Fibroblast of skin of scalp (primary cell): Measurements from ENCODE around the gene HLA-A.

Experiments used
- DNase-seq: peaks from one replicate; pipeline ENCODE4 v3.0.0-alpha.2; 2013

The HLA-A gene

GRCh38 chr6:29935273-29935955 lies 6.9 kb upstream of the HLA-A start:
- DNase-seq: no peak

GRCh38 chr6:29938746-29939508 lies 3.4 kb upstream of the HLA-A start:
- DNase-seq: no peak

DNA sequence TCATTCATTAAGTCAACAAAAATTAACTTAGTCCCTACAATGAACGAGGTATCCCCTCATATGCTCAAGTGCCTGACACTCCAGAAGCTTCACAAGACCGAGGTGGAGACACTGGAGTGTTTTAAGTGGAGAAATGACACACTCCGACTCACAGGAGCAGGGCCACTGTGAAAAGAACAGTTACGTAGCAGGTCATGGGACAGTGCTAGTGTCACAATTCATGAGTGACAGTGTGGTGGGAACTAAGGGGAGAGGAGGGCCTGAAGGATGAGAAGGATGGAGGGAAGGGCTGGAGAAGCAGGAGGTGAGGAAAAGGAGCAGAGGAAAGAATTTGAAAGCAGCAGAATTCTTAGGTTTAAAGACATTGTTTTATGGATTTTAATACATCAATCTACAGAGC lies 1.3 kb upstream of the HLA-A start:
- DNase-seq: no peak

DNA sequence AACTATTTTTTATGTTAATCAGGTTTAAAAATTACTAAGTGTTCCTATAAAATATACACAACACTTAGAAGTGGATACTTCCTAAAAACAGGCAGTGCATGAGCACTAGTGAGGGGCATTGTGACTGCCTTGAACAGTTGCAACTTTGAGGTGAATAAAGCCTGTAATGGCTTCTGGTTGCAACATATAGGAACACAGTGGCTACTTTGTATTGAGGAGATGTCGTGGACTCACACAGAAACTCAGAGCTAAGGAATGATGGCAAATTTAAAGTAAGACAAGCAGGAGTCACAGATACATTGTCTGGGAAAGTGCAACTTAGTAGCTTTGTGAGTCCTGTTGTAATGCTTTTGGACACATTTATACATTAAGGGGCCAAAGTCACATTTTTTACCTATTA lies 861 bp upstream of the HLA-A start:
- DNase-seq: peak; percentile 8

- no peak for DNase-seq
Observed at GRCh38 chr6:29941916-29942274, 437 bp upstream of the HLA-A start.

- DNase-seq: no peak
Observed at GRCh38 chr6:29943053-29943966, 978 bp downstream of the HLA-A start.

GRCh38 chr6:29945281-29945820 lies 3.0 kb downstream of the HLA-A start:
- DNase-seq: no peak

DNA sequence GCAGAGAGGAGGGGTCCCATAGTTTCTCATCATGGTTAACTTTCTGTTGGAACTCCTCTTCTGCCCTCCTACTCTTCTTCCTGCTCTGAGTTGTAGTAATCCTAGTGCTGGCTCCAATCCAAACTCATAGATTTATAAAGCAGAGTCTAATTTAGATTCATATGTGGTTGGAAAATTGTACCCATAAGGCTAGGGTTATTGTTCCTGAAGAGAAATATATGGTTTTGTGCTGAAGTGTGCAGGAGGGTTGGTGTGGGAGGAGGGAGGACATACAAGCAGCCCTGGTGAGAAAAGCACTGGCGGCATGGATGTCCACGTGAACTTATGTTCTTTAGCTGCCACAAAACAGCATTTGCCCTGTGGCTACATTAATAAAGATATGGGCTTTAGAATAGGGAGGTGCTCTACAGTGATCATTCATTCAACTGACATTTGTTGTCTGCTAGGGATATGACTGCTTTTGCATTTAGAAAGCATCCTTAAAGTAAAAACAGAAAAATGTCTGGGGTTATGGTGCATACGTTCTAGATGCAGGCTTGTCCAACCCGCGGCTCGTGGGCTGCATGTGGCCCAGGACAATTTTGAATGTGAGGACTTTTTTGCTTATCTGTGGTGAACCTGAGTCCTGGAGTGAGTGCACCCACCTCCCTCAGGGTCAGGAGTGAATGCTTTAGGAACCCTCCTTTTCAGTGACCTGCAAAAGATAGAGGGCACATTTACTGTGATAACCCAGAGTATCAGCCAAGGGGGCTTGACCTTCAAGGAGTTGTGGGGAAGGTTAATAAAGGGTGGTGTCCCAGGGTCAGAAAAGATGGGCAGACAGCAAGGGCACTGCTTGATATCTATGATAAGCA lies 4.1 kb downstream of the HLA-A start:
- DNase-seq: no peak

DNA sequence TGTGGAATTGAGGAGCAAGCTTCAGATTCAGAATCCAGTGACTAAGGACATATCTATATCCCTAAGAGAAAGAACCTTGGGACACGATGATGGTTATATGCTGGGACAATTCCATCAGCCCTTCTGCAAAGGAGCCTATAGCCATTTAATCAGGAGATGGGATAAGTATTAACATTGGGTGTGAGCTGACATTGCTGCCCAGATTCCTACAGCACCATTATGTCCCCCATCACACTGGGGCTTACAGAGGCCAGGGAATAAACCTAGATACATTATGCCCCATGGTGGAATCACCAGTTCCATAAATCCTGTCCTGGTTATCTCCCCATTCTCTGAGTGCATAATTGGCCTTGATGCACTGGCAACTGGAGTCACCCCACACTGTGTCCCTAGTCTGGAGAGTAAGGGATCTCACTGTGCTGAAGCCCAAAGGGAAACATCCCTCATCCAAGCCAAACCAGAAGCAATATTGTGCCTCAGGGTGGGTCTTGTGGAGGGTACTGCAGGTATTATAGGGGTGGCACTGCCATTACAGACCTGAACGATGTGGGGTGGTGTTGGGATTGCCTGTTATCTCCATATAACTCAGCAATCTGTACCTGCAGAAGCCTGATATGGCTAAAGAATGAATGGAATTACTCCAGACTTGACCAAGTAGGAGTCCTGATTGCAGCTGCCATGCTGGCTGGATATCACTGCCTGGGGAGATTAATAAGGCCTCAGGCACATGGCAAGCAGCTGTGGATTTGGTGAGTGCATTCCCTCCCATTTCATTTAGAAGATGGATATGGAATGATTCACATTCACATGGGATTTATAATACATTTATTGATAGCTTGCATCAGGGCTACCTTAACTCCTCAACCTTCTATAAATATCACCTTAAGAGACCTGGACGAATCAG lies 5.0 kb downstream of the HLA-A start:
- no peak for DNase-seq

- DNase-seq: no peak
Observed at GRCh38 chr6:29948277-29948676, 5.9 kb downstream of the HLA-A start.

DNA sequence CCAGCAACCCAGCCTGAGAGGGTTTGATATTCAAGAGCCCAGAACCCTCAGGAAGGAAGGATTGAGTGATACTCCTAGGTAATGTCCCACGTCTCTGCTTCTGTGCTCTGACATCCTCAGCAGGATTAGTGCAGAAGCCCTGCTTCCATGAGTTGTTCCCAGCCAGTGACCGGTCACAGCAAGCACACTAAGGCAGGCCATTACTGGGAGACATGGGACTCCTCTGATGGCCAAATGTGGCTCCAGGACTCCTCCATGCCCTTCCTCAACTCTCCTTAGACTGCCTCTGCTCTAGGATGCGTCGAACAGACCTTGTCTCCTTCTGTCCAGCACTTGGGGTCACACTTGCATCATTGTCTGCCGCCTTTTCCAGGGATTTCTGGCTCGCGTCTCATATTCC lies 7.6 kb downstream of the HLA-A start:
- DNase-seq: no peak

DNA sequence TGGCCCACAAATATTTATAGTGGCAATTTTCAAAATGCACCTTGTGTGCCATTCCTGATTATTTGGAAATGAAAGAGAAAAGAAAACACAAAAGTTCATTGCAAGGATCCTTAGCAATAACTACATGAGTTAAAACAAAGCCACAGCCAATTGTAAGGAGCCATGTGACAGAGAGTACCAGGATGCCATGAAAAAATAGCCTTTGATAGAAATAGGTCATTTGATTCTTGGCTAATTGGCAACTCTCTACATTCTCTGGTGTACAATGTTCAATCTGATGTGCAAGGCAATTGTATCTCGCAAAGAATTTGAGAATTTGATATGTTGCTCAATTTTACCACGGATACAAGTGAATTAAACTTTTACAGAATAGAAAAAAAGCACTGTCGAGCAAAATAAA lies 9.6 kb downstream of the HLA-A start:
- DNase-seq: no peak

- DNase-seq: peak; percentile 75
Observed at GRCh38 chr6:29953001-29953441, 10.7 kb downstream of the HLA-A start.

- no peak for DNase-seq
Observed at GRCh38 chr6:29953686-29954085, 11.4 kb downstream of the HLA-A start.

DNA sequence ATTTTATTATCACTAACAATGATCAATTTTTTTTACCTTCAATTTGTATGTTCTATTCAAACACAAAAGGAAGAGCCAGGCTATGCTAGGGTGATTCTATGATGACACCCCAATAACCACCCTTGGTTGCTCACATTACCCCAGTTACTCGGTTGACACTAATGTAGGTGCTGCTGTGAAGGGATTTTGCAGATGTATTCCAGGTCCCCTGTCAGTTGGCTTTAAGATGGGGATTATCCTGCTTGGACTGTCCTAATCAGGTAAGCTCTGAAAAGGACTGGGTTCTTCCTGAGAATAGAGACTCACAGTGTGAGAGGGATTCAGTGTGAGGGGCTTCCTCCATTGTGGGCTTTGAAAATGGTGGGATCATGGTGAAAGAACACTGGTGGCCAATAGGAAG lies 11.9 kb downstream of the HLA-A start:
- DNase-seq: no peak

- DNase-seq: no peak
Observed at GRCh38 chr6:29955783-29956182, 13.5 kb downstream of the HLA-A start.

GRCh38 chr6:29956518-29956917 lies 14.2 kb downstream of the HLA-A start:
- no peak for DNase-seq

DNA sequence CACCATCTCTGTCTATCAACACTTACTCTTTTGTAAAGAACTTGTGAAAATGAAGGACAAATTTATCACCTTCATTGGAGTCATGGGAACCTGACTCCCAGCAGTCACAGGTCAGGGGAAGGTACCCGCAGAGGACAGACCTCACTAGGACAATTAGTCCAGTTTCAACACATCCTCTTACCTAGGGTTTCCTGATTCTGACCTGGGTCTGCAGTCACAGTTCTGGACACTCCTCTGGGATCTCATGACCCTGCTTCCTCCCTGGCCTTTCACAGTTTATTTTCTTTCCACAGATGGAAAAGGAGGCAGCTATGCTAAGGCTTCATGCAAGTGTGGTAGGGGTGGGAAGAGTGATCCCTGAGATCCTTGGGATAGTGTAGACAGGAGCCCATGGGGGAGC lies 15.7 kb downstream of the HLA-A start:
- DNase-seq: no peak

DNA sequence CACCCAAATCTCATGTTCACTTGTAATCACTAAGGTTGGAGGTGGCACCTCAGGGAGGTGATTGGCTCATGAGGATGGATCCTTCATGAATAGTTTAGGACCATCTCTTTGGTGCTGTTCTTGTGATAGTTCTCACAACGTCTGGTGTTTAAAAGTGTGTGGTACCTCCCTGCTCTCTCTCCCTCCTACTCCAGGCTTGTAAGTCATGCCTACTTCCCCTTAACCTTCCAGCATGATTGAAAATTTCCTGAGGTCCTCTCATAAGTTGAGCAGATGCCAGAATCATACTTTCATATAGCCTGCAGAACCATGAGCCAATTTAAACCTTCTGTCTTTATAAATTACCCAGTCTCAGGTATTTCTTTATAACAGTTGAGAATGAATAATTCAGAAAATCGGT lies 16.6 kb downstream of the HLA-A start:
- no peak for DNase-seq

DNA sequence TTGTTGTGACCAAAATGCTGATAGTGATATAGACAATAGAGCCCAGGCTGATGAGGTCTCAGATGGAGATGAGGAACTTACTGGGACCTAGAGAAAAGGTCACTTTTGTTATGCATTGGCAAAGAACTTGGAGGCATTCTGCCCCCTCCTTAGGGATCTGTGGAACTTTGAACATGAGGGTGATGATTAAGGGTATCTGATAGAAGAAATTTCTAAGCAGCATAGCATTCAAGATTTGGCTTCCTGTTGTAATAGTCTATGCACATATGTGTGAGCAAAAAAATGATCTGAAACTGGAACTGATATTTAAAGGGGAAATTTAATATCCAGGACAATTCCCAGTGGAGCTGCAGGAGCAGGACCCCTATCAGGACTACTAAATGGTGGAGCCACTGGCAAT lies 17.1 kb downstream of the HLA-A start:
- DNase-seq: no peak

DNA sequence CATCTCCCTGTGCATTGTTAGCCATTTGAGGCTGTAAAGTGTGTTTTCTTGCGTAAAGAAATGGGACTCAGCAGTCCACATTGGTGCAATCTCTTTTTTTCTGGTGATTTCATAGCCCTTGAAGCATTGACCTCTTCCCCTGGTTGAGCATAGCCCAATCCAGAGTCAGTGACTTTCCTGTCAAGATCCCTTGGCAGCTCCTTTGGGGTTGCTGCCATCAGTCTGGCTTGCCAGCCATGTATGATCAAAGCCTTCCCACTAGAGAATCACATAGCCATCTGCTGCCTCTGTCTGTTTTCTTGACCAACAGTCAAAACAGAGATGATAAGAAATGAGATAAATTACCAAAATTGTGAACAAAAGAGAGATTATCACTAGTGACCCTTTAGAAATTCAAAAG lies 19.6 kb downstream of the HLA-A start:
- DNase-seq: no peak
